ENCODE measurements around the gene C12orf76. TPM values are rescaled to one million over a fixed set of nuclear protein-coding genes. Genes with fewer than 3 reads are reported as not detected.

C12orf76 gene
- total and polyA plus RNA-seq, 2 donors (not counting 1 experiment from before 2014, with no cell fraction given): 21.5 to 28.5 TPM

- H3K9ac ChIP-seq (ENCODE audit: low read length): no peak overlapping the region
- CTCF ChIA-PET: no interaction called here
Observed at GRCh38 chr12:110093631-110094311, 45.4 kb upstream of the C12orf76 start.

More at GRCh38 chr12:110093631-110094311, 45.4 kb upstream of the C12orf76 start:
- Mint-ChIP-seq H3K4me3 (no peak overlapping the region), H3K9me3 (ENCODE audit: insufficient read depth) (no peaks in the 10 kb centered on the region), H3K27ac (no peak overlapping the region), H3K27me3 (peaks cover 19% of the 10 kb centered on the region), H3K4me1 (peaks cover 3% of the 10 kb centered on the region)
- H2AFZ ChIP-seq (ENCODE audit: insufficient read depth, low read depth, low read length, poor library complexity, severe bottlenecking): no peak overlapping the region
- POLR2A ChIA-PET: no interaction called here
- ATAC-seq (ENCODE audit: low read depth): no peak
- H3K9me3 ChIP-seq (ENCODE audit: control extremely low read depth in 1 of 3, control insufficient read depth in 2 of 3, insufficient read depth in 1 of 3, low read length in 2 of 3): no peaks in the 10 kb centered on the region
- no peak overlapping the region for H3K4me3 ChIP-seq (ENCODE audit: control extremely low read depth in 1 of 5, extremely low read depth in 1 of 5, insufficient read depth in 1 of 5, low read depth in 2 of 5, low read length in 4 of 5)
- no peaks in the 10 kb centered on the region for H4K20me1 ChIP-seq (ENCODE audit: control insufficient read depth, insufficient read depth, low read length, poor library complexity, severe bottlenecking)
- intact Hi-C loops (cut with micrococcal nuclease): no loop called here
- peaks cover 0 to 6% (median 2%) of the 10 kb centered on the region in 4 experiments for H3K27me3 ChIP-seq (replicated peaks in 1 of 4; ENCODE audit: control extremely low read depth in 1 of 4, control insufficient read depth in 3 of 4, insufficient read depth in 4 of 4, low read length in 3 of 4)
- no CpG with 5 or more reads among the region's 7 CpGs for WGBS (ENCODE audit: insufficient coverage)
- H3K79me2 ChIP-seq (ENCODE audit: control insufficient read depth, insufficient read depth, low read length): no peaks in the 10 kb centered on the region
- no peak overlapping the region for H3K4me2 ChIP-seq (replicated peaks; ENCODE audit: low read depth, low read length, poor library complexity, severe bottlenecking)
- no peak for DNase-seq
- no peaks in the 10 kb centered on the region for H3K4me1 ChIP-seq (ENCODE audit: control insufficient read depth in 2 of 2, insufficient read depth in 2 of 2, low read length in 2 of 2)
- no peak overlapping the region for H3K27ac ChIP-seq (ENCODE audit: low read length in 2 of 2)
- H3K36me3 ChIP-seq (replicated peaks in 1 of 2; ENCODE audit: control extremely low read depth in 1 of 2, control insufficient read depth in 1 of 2, extremely low read depth in 1 of 2, insufficient read depth in 2 of 2, low read length in 1 of 2): no peaks in the 10 kb centered on the region
- no peak for TF ChIP-seq CTCF (IDR thresholded peaks at IDR 0.05)
- no peak for TF ChIP-seq EZH2 (IDR thresholded peaks at IDR 0.05; ENCODE audit: borderline replicate concordance, insufficient read depth, low read depth, low read length, poor library complexity, severe bottlenecking)

All from B cell (primary cell).